Panc1 (cell line): ENCODE measurements around the gene MOXD1. TPM values are rescaled to one million over a fixed set of nuclear protein-coding genes. Genes with fewer than 3 reads are reported as not detected.

ENCODE experiments used
- ATAC-seq: fragments of 200-7000 bp; cut with Tn5 transposase; 2 replicates; pipeline ENCODE4 v1.9.1; 2020; ENCODE audit warnings: mild to moderate bottlenecking, moderate library complexity
- BruUV-seq: library from RNA; stranded (reverse); fragments of 400-500 nt; replicated peaks from 2 replicates; lab custom pipeline; 2021; lab: Mats Ljungman, UMichigan
- CTCF ChIA-PET: fragments of 300-600 bp; sonication (Branson Sonifier 250); formaldehyde crosslinking; loops from one replicate; lab custom pipeline; 2022; ENCODE audit warnings: antibody characterized with exemption; lab: Charles Lee
- POLR2A ChIA-PET: fragments of 300-600 bp; sonication (Branson Sonifier 250); formaldehyde crosslinking; loops from one replicate; lab custom pipeline; 2022; ENCODE audit warnings: antibody characterized with exemption; lab: Charles Lee
- DNase-seq: peaks from one replicate; pipeline ENCODE4 v3.0.0-alpha.2; 2010; ENCODE audit warnings: low read depth, low spot score
- H3K27ac ChIP-seq: 2 replicates; pipeline ENCODE4 v1.5.1; 2011; ENCODE audit warnings: mild to moderate bottlenecking, low read length, inconsistent platforms
- H3K27me3 ChIP-seq: fragments of 200-500 bp; sonication (Bioruptor generic); 2 replicates; pipeline ENCODE4 v1.6.0; 2014; ENCODE audit warnings: low read length, inconsistent platforms; ENCODE audit not compliant: control insufficient read depth, insufficient read depth
- H3K36me3 ChIP-seq: fragments of 200-500 bp; sonication (Bioruptor generic); 2 replicates; pipeline ENCODE4 v1.5.1; 2014; ENCODE audit warnings: inconsistent platforms, mild to moderate bottlenecking, low read length, moderate library complexity; ENCODE audit not compliant: control insufficient read depth, insufficient read depth
- H3K4me1 ChIP-seq: 2 replicates; pipeline ENCODE4 v1.5.1; 2011; ENCODE audit warnings: inconsistent platforms, mild to moderate bottlenecking, low read length, moderate library complexity; ENCODE audit not compliant: control insufficient read depth, insufficient read depth
- H3K4me3 ChIP-seq, 2 experiments: 2 replicates each; pipeline ENCODE4 v1.5.1; 2011 to 2012; ENCODE audit warnings: low read depth in 2 of 2, low read length in 2 of 2, mild to moderate bottlenecking in 2 of 2, inconsistent platforms in 1 of 2, moderate library complexity in 1 of 2
- H3K9me3 ChIP-seq: fragments of 200-500 bp; sonication (Bioruptor generic); 2 replicates; pipeline ENCODE4 v1.5.1; 2014; ENCODE audit warnings: low read depth, mild to moderate bottlenecking, inconsistent platforms, low read length, moderate library complexity; ENCODE audit not compliant: control insufficient read depth, insufficient read depth
- CTCF ChIP-seq: fragments of 450-650 bp; IDR thresholded peaks from 2 replicates; pipeline ENCODE4 v1.5.1; 2017; ENCODE audit warnings: mild to moderate bottlenecking
- SIN3A ChIP-seq: IDR thresholded peaks from 2 replicates; pipeline ENCODE4 v1.6.1; 2012; ENCODE audit warnings: low read depth, mild to moderate bottlenecking, low read length, moderate library complexity, borderline replicate concordance; ENCODE audit not compliant: insufficient read depth
- TCF7L2 ChIP-seq: IDR thresholded peaks from 2 replicates; pipeline ENCODE4 v1.6.1; 2011; ENCODE audit warnings: mild to moderate bottlenecking, low read depth, low read length, inconsistent platforms
- in situ Hi-C: cut with HindIII; loops from 2 replicates; pipeline ENCODE4 v1.10.0; 2016; ENCODE audit warnings: low sequenced_read_pairs, low pct_unique_long_range_greater_than_20kb
- intact Hi-C: fragments of 100-400 bp; cut with micrococcal nuclease; formaldehyde crosslinking; loops from one replicate; pipeline ENCODE4 v1.10.0; 2022; ENCODE audit not compliant: unreplicated experiment
- total RNA-seq: library from RNA; stranded (reverse); gene quantifications from one replicate; pipeline ENCODE4 v1.2.1, GENCODE V29; 2021; ENCODE audit not compliant: unreplicated experiment
- TF ChIP-seq, protein P1 (sequence below), 2 experiments: IDR thresholded peaks; 2 replicates each; pipeline ENCODE4 v1.6.1; 2011 to 2012; ENCODE audit warnings: low read depth in 2 of 2, control low read depth in 1 of 2, low read length in 1 of 2, mild to moderate bottlenecking in 1 of 2, moderate library complexity in 1 of 2; ENCODE audit not compliant: insufficient read depth in 1 of 2

MOXD1 gene
- total RNA-seq, 1 experiment from 2014 or later: 0.21 TPM

- H3K4me3 ChIP-seq: no peak overlapping the region
- ChIA-PET CTCF (no interaction called here), POLR2A (no interaction called here)
- H3K9me3 ChIP-seq: no peaks in the 10 kb centered on the region
- intact Hi-C loops (no loop called here), in situ Hi-C loops (no loop called here)
- no TSS peak for BruUV-seq
- H3K4me1 ChIP-seq: no peaks in the 10 kb centered on the region
- ATAC-seq (no peak), DNase-seq (no peak)
- H3K27ac ChIP-seq: no peak overlapping the region
- H3K27me3 ChIP-seq: no peaks in the 10 kb centered on the region
- no peaks in the 10 kb centered on the region for H3K36me3 ChIP-seq
- TF ChIP-seq SIN3A (no peak), TCF7L2 (no peak), CTCF (no peak)
These were observed 9.0 kb downstream of the MOXD1 start for GRCh38 chr6:132392270-132392646.

DNA sequence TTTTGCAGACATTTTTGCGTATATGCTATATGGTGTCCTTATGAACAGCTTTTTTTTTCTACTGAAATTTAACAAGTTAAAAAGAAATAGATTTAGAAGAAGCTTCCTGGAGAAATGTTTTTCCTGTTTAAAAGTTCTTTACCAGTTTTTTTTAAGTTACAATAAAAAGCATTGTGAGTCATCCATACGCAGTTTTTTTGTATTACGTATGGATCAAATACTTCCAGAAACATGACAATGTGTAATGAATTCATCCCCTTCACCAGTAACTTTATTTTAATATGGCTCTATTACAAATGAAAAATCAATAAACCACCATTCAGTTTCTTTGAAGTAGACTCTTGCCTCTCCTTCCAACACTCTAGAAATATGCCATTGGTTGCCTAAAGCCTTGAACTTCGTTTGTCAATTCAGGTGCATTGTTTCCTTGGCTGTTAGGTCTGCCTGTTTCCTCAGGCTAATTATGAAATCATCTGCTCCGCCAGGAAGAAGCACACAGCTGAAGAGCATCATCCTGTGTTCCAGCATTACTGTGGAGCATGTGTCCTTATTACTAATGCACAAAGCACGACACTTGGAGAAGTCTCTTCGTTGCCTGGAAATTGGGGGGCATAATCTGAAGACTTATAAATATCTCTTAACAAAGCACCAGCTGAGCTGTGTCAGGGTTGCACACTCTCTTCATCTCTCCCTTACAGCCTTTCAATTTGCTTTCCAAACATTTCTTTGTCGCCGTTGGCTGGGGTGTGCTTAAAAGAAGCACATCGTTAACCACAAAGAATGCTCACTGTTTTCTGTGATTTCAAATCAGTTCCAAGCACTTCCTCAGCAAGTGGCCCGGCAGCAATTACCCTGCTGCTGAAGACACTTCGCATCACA, 9.6 kb downstream of the MOXD1 start:
- Histone ChIP-seq H3K9me3 (no peaks in the 10 kb centered on the region), H3K4me1 (no peaks in the 10 kb centered on the region), H3K36me3 (no peaks in the 10 kb centered on the region), H3K27me3 (no peaks in the 10 kb centered on the region), H3K4me3 (no peak overlapping the region), H3K27ac (no peak overlapping the region)
- BruUV-seq: no TSS peak
- no peak for TF ChIP-seq CTCF
- TF ChIP-seq, protein P1, sequence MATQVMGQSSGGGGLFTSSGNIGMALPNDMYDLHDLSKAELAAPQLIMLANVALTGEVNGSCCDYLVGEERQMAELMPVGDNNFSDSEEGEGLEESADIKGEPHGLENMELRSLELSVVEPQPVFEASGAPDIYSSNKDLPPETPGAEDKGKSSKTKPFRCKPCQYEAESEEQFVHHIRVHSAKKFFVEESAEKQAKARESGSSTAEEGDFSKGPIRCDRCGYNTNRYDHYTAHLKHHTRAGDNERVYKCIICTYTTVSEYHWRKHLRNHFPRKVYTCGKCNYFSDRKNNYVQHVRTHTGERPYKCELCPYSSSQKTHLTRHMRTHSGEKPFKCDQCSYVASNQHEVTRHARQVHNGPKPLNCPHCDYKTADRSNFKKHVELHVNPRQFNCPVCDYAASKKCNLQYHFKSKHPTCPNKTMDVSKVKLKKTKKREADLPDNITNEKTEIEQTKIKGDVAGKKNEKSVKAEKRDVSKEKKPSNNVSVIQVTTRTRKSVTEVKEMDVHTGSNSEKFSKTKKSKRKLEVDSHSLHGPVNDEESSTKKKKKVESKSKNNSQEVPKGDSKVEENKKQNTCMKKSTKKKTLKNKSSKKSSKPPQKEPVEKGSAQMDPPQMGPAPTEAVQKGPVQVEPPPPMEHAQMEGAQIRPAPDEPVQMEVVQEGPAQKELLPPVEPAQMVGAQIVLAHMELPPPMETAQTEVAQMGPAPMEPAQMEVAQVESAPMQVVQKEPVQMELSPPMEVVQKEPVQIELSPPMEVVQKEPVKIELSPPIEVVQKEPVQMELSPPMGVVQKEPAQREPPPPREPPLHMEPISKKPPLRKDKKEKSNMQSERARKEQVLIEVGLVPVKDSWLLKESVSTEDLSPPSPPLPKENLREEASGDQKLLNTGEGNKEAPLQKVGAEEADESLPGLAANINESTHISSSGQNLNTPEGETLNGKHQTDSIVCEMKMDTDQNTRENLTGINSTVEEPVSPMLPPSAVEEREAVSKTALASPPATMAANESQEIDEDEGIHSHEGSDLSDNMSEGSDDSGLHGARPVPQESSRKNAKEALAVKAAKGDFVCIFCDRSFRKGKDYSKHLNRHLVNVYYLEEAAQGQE (IDR thresholded peaks at IDR 0.05; ENCODE audit: insufficient read depth in 1 of 2, low read depth in 2 of 2, low read length in 1 of 2): no peak
- POLR2A ChIA-PET: no interaction called here
- DNase-seq (no peak), ATAC-seq (no peak)
- in situ Hi-C loops (no loop called here), intact Hi-C loops (no loop called here)
- CTCF ChIA-PET: no interaction called here
